ENCODE measurements around the gene RHOXF1.
"Not testable (repeated sequence)": the region's sequence is repeated elsewhere in the genome, so short reads cannot be mapped to it uniquely, and the experiment has no call there.

RHOXF1 gene

GRCh38 chrX:120136840-120137239 is 21.1 kb upstream of the RHOXF1 start:
- no peak overlapping the region for H3K9ac ChIP-seq
- no peaks in the 10 kb centered on the region for H3K4me1 ChIP-seq
- H2AFZ ChIP-seq, result no peak overlapping the region
- no peak overlapping the region for H3K4me3 ChIP-seq (ENCODE audit: low read depth, low read length)
- H3K9me3 ChIP-seq (ENCODE audit: control insufficient read depth, low read length), result no peaks in the 10 kb centered on the region
- H3K27me3 ChIP-seq (ENCODE audit: control insufficient read depth, insufficient read depth, low read length), result no peaks in the 10 kb centered on the region
- no peak overlapping the region for H3K27ac ChIP-seq
- TF ChIP-seq CTCF (IDR thresholded peaks at IDR 0.05), result no peak
- no peaks in the 10 kb centered on the region for H3K36me3 ChIP-seq (ENCODE audit: control insufficient read depth, insufficient read depth, low read length)
- H3K79me2 ChIP-seq, result no peaks in the 10 kb centered on the region
- no peak overlapping the region for H3K4me2 ChIP-seq (ENCODE audit: low read length)

- H3K27me3 ChIP-seq (ENCODE audit: control insufficient read depth, insufficient read depth, low read length), result no peaks in the 10 kb centered on the region
- no peaks in the 10 kb centered on the region for H3K9me3 ChIP-seq (ENCODE audit: control insufficient read depth, low read length)
- no peaks in the 10 kb centered on the region for H3K79me2 ChIP-seq
- no peak overlapping the region for H3K4me3 ChIP-seq (ENCODE audit: low read depth, low read length)
- H3K36me3 ChIP-seq (ENCODE audit: control insufficient read depth, insufficient read depth, low read length), result no peaks in the 10 kb centered on the region
- no peak overlapping the region for H3K9ac ChIP-seq
- no peak overlapping the region for H3K4me2 ChIP-seq (ENCODE audit: low read length)
- no peak overlapping the region for H2AFZ ChIP-seq
- no peak for TF ChIP-seq CTCF (IDR thresholded peaks at IDR 0.05)
- no peak overlapping the region for H3K27ac ChIP-seq
- H3K4me1 ChIP-seq, result no peaks in the 10 kb centered on the region
Observed at GRCh38 chrX:120136128-120136527, 20.4 kb upstream of the RHOXF1 start.

GRCh38 chrX:120128306-120128846 is 12.7 kb upstream of the RHOXF1 start:
- H3K9ac ChIP-seq; H3K4me3 ChIP-seq (ENCODE audit: low read depth, low read length); H3K27me3 ChIP-seq (ENCODE audit: control insufficient read depth, insufficient read depth, low read length); H3K4me1 ChIP-seq; H3K79me2 ChIP-seq; H3K4me2 ChIP-seq (ENCODE audit: low read length); H3K9me3 ChIP-seq (ENCODE audit: control insufficient read depth, low read length); H3K36me3 ChIP-seq (ENCODE audit: control insufficient read depth, insufficient read depth, low read length); H3K27ac ChIP-seq; H2AFZ ChIP-seq: not testable (repeated sequence)

- no peak for TF ChIP-seq CTCF (IDR thresholded peaks at IDR 0.05)
- Histone ChIP-seq H3K27me3 (ENCODE audit: control insufficient read depth, insufficient read depth, low read length) (no peaks in the 10 kb centered on the region), H3K27ac (no peak overlapping the region)
Observed at GRCh38 chrX:120125444-120125843, 9.7 kb upstream of the RHOXF1 start.

GRCh38 chrX:120120223-120120622 is 4.5 kb upstream of the RHOXF1 start:
- Histone ChIP-seq H3K79me2 (no peaks in the 10 kb centered on the region), H3K9me3 (ENCODE audit: control insufficient read depth, low read length) (no peaks in the 10 kb centered on the region), H3K36me3 (ENCODE audit: control insufficient read depth, insufficient read depth, low read length) (no peaks in the 10 kb centered on the region), H3K4me1 (no peaks in the 10 kb centered on the region), H2AFZ (no peak overlapping the region), H3K27ac (no peak overlapping the region), H3K27me3 (ENCODE audit: control insufficient read depth, insufficient read depth, low read length) (no peaks in the 10 kb centered on the region), H3K9ac (no peak overlapping the region), H3K4me3 (ENCODE audit: low read depth, low read length) (no peak overlapping the region), H3K4me2 (ENCODE audit: low read length) (no peak overlapping the region)
- no peak for TF ChIP-seq CTCF (IDR thresholded peaks at IDR 0.05)

More at GRCh38 chrX:120125444-120125843, 9.7 kb upstream of the RHOXF1 start:
- Histone ChIP-seq H3K4me3 (ENCODE audit: low read depth, low read length) (no peak overlapping the region), H3K9me3 (ENCODE audit: control insufficient read depth, low read length) (no peaks in the 10 kb centered on the region), H3K79me2 (no peaks in the 10 kb centered on the region), H3K4me2 (ENCODE audit: low read length) (no peak overlapping the region), H2AFZ (no peak overlapping the region), H3K9ac (no peak overlapping the region), H3K4me1 (no peaks in the 10 kb centered on the region), H3K36me3 (ENCODE audit: control insufficient read depth, insufficient read depth, low read length) (no peaks in the 10 kb centered on the region)
